GM20000 (cell line): ENCODE measurements around the gene WDR91.

Source experiments
- DNase-seq: peaks from one replicate; pipeline ENCODE4 v3.0.0; 2012; ENCODE audit warnings: low spot score
- CTCF ChIP-seq: IDR thresholded peaks from 2 replicates; pipeline ENCODE4 v1.5.1; 2012; ENCODE audit warnings: mild to moderate bottlenecking, control low read depth; ENCODE audit errors: extremely low read depth, missing control alignments

WDR91 gene

GRCh38 chr7:135168489-135169140, 42.7 kb downstream of the WDR91 start:
- DNase-seq, result no peak
- TF ChIP-seq CTCF, result no peak

GRCh38 chr7:135168001-135168400, 43.3 kb downstream of the WDR91 start:
- DNase-seq, result no peak
- no peak for TF ChIP-seq CTCF

- TF ChIP-seq CTCF, result no peak
- no peak for DNase-seq
Observed at GRCh38 chr7:135167365-135167917, 43.9 kb downstream of the WDR91 start.

GRCh38 chr7:135166338-135166990, 44.9 kb downstream of the WDR91 start:
- TF ChIP-seq CTCF, result no peak
- DNase-seq, result no peak

GRCh38 chr7:135165862-135166261, 45.5 kb downstream of the WDR91 start:
- DNase-seq, result no peak
- no peak for TF ChIP-seq CTCF

GRCh38 chr7:135164357-135165061, 46.8 kb downstream of the WDR91 start:
- TF ChIP-seq CTCF, result no peak
- no peak for DNase-seq
